Esophagus squamous epithelium (tissue), 5 donors: Measurements from ENCODE around the gene KAT2B. TPM values are rescaled to one million over a fixed set of nuclear protein-coding genes. Genes with fewer than 3 reads are reported as not detected.

Experiments used
- DNase-seq: peaks from one replicate; lab custom pipeline; 2025; lab: John Stamatoyannopoulos, UW
- H3K27ac ChIP-seq, 4 donors: fragments of 200-600 bp; sonication (generic); one replicate each; pipeline ENCODE4 v1.5.1; 2016 to 2019; ENCODE audit warnings: mild to moderate bottlenecking in 1 of 4
- H3K27me3 ChIP-seq, 4 donors: fragments of 200-600 bp; sonication (generic); 1 replicate in 3 of 4; 2 replicates in 1 of 4; pipeline versions ENCODE4 v1.5.1 to v1.6.0; 2017 to 2021; ENCODE audit warnings: antibody characterized with exemption in 1 of 4
- H3K36me3 ChIP-seq, 3 donors: fragments of 200-600 bp; sonication (generic); one replicate each; pipeline ENCODE4 v1.5.1; 2016 to 2019
- H3K4me1 ChIP-seq, 3 donors: fragments of 200-600 bp; sonication (generic); one replicate each; pipeline ENCODE4 v1.5.1; 2017 to 2019
- H3K4me3 ChIP-seq, 4 donors: fragments of 200-600 bp; sonication (generic); 1 replicate in 3 of 4; 2 replicates in 1 of 4; pipeline ENCODE4 v1.5.1; 2016 to 2019; ENCODE audit warnings: mild to moderate bottlenecking in 2 of 4, moderate library complexity in 1 of 4
- H3K9me3 ChIP-seq, 3 donors: fragments of 200-600 bp; sonication (generic); one replicate each; pipeline ENCODE4 v1.5.1; 2016 to 2019
- POLR2A ChIP-seq, 4 donors: fragments of 450-650 bp; IDR thresholded peaks; one replicate each; pipeline ENCODE4 v1.6.1; 2017; ENCODE audit warnings: antibody characterized with exemption in 4 of 4, mild to moderate bottlenecking in 4 of 4, moderate library complexity in 3 of 4
- WGBS, 2 donors: methylation state at CpG; one replicate each; pipeline ENCODE4 v1.1.5; 2018; 5-methylcytosine and 5-hydroxymethylcytosine counted together
- intact Hi-C: fragments of 100-400 bp; cut with DNase I; formaldehyde crosslinking; loops from one replicate; pipeline ENCODE4 v1.15.0; 2022
- total RNA-seq, 4 donors: library from RNA; depleted of rRNA; stranded (reverse); fragments of >200 nt; gene quantifications; one replicate each; pipeline ENCODE4 v1.1.0, GENCODE V29; 2016
- TF ChIP-seq, protein P1 (sequence below), 6 experiments: fragments of 450-650 bp in 4 of 6; fragments of 200-600 bp in 2 of 6; sonication (generic) in 2 of 6; IDR thresholded peaks; one replicate each; pipeline ENCODE4 v1.5.1; 2016 to 2019; ENCODE audit warnings: antibody characterized with exemption in 6 of 6, mild to moderate bottlenecking in 4 of 6, moderate library complexity in 4 of 6
- donor health status: DM: yes; HTN: yes; CAD: no.

KAT2B gene
- total RNA-seq, 4 donors from 2014 or later, result 20.0 to 27.1 (median 23.8) TPM

DNA sequence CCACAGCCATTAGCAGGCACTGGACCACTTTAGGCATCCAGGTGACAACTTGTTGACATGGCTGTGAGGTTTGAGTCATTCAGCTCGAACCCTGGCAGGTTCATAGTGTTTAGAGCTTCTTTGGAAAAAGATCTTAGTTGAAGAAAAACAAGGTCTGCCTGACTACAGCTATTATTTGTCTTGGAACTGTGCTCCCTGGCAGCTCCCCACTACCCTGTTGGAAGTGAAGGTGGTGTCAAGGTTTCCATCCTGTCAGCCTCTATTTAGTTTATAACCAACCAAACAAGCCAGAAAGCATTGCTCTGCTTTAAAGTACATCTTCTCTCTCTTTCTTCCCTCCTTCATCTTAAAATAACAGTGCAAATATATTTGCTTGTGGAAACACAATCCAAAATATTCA, 56.8 kb downstream of the KAT2B start:
- H3K36me3 ChIP-seq, result peaks cover 0 to 78% (median 0%) of the 10 kb centered on the region in 3 donors
- WGBS, 2 donors, result 14 to 25% methylated on average over 1 of the region's 1 CpG
- no peak overlapping the region for H3K4me3 ChIP-seq
- intact Hi-C loops, result no loop called here
- no peak overlapping the region for H3K27ac ChIP-seq
- TF ChIP-seq, protein P1, sequence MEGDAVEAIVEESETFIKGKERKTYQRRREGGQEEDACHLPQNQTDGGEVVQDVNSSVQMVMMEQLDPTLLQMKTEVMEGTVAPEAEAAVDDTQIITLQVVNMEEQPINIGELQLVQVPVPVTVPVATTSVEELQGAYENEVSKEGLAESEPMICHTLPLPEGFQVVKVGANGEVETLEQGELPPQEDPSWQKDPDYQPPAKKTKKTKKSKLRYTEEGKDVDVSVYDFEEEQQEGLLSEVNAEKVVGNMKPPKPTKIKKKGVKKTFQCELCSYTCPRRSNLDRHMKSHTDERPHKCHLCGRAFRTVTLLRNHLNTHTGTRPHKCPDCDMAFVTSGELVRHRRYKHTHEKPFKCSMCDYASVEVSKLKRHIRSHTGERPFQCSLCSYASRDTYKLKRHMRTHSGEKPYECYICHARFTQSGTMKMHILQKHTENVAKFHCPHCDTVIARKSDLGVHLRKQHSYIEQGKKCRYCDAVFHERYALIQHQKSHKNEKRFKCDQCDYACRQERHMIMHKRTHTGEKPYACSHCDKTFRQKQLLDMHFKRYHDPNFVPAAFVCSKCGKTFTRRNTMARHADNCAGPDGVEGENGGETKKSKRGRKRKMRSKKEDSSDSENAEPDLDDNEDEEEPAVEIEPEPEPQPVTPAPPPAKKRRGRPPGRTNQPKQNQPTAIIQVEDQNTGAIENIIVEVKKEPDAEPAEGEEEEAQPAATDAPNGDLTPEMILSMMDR (IDR thresholded peaks at IDR 0.05), result no peak
- TF ChIP-seq POLR2A (IDR thresholded peaks at IDR 0.05), result no peak
- no peak for DNase-seq
- peaks cover 0 to 7% (median 0%) of the 10 kb centered on the region in 3 donors for H3K4me1 ChIP-seq
- no peaks in the 10 kb centered on the region for H3K9me3 ChIP-seq
- H3K27me3 ChIP-seq, result no peaks in the 10 kb centered on the region

DNA sequence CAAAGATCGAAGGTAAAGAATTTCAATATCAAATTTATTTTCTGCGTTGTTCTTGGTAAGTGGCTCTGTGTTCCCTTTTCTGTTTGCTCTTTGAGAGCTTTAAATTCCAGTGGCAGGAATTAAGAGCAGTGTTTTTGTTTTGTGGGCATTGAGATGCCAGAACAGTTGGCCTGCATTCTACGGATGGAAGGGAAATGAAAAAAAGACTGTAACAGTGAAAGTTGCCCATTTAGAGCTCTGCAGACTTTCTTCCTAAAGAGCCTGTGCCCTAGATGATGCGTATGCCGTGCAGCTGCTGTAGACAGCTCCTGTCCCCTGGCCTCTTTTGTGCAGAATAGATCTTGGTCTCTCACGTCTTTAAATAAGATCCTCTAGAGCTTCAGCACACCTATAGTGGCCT, 58.8 kb downstream of the KAT2B start:
- peaks cover 0 to 7% (median 0%) of the 10 kb centered on the region in 3 donors for H3K4me1 ChIP-seq
- TF ChIP-seq POLR2A (IDR thresholded peaks at IDR 0.05), result no peak
- TF ChIP-seq, protein P1 (IDR thresholded peaks at IDR 0.05), result no peak
- WGBS, 2 donors, result 92 to 93% methylated on average over 6 of the region's 6 CpGs
- no peaks in the 10 kb centered on the region for H3K9me3 ChIP-seq
- peaks cover 0 to 86% (median 0%) of the 10 kb centered on the region in 3 donors for H3K36me3 ChIP-seq
- H3K27ac ChIP-seq, result no peak overlapping the region
- intact Hi-C loops, result no loop called here
- H3K27me3 ChIP-seq, result no peaks in the 10 kb centered on the region
- no peak for DNase-seq
- H3K4me3 ChIP-seq, result no peak overlapping the region

DNA sequence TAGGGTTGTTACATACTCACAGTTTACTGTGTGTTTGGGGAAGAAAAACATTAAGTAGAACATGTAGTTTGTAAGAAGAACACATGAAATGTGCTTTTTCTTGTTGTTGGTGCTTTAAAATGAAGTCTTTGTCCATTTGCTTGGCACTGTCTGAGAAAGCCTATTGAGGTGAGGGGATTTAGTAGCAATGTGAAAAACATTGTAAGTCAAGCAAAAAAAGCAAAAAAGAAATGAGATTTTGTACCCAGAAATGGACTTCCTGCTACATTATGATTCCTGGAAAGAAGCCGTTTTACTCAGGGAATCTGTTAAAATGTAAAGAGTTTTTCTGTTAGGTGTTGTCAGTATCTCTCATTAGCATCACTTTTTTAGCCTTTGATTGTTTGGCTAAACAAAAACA, 59.9 kb downstream of the KAT2B start:
- Histone ChIP-seq H3K27me3 (no peaks in the 10 kb centered on the region), H3K27ac (no peak overlapping the region), H3K4me1 (peaks cover 0 to 7% (median 0%) of the 10 kb centered on the region in 3 donors), H3K36me3 (peaks cover 0 to 78% (median 0%) of the 10 kb centered on the region in 3 donors), H3K9me3 (no peaks in the 10 kb centered on the region), H3K4me3 (no peak overlapping the region)
- no peak for TF ChIP-seq POLR2A (IDR thresholded peaks at IDR 0.05)
- intact Hi-C loops, result no loop called here
- 71 to 74% methylated on average over 1 of the region's 1 CpG for WGBS, 2 donors
- DNase-seq, result no peak

GRCh38 chr3:20101041-20101440, 60.8 kb downstream of the KAT2B start:
- H3K27ac ChIP-seq, result no peak overlapping the region
- TF ChIP-seq, protein P1 (IDR thresholded peaks at IDR 0.05), result no peak
- TF ChIP-seq POLR2A (IDR thresholded peaks at IDR 0.05), result no peak
- 87 to 97% methylated on average over 5 of the region's 5 CpGs for WGBS, 2 donors
- H3K27me3 ChIP-seq, result no peaks in the 10 kb centered on the region
- H3K9me3 ChIP-seq, result no peaks in the 10 kb centered on the region
- H3K36me3 ChIP-seq, result peaks cover 0 to 74% (median 0%) of the 10 kb centered on the region in 3 donors
- DNase-seq, result no peak
- intact Hi-C loops, result no loop called here
- H3K4me3 ChIP-seq, result no peak overlapping the region
- H3K4me1 ChIP-seq, result peaks cover 0 to 5% (median 0%) of the 10 kb centered on the region in 3 donors

DNA sequence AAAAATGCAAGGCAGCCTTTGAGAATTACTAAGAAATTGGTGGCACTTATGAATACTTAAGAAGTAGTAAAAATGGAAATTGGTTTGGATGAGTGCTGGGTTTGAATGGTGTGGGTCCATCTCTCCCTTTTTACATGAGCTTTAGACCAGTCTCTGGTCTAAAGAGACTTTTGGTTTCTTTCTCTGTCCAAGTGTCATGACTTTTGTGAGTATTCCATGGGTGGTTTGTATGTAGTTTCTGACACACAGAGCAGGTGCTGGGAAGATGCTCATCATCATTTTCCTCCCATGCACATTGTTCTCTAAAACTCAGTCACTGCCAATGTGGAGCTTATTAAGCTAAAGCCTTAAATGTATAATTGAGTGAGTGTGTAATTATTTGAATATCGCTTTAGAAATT, 63.5 kb downstream of the KAT2B start:
- peaks cover 0 to 52% (median 0%) of the 10 kb centered on the region in 3 donors for H3K36me3 ChIP-seq
- TF ChIP-seq, protein P1 (IDR thresholded peaks at IDR 0.05), result no peak
- no peak for TF ChIP-seq POLR2A (IDR thresholded peaks at IDR 0.05)
- no peak overlapping the region for H3K4me3 ChIP-seq
- H3K27ac ChIP-seq, result no peak overlapping the region
- DNase-seq, result no peak
- H3K9me3 ChIP-seq, result no peaks in the 10 kb centered on the region
- intact Hi-C loops, result no loop called here
- H3K4me1 ChIP-seq, result no peaks in the 10 kb centered on the region
- WGBS, 2 donors, result 88 to 95% methylated on average over 1 of the region's 1 CpG
- H3K27me3 ChIP-seq, result no peaks in the 10 kb centered on the region
